ENCODE results near the gene YWHAQ. TPM values are rescaled to one million over a fixed set of nuclear protein-coding genes. Genes with fewer than 3 reads are reported as not detected.

Gene YWHAQ
- total RNA-seq, 2 experiments from 2014 or later: 191 to 216 TPM

GRCh38 chr2:9663008-9663879 lies 32.4 kb upstream of the YWHAQ start:
- POLR2A ChIA-PET: no interaction called here
- H3K27me3 Mint-ChIP-seq: peaks cover 29% of the 10 kb centered on the region
- no peak overlapping the region for H3K27ac Mint-ChIP-seq
- peaks cover 3% of the 10 kb centered on the region for H3K4me1 Mint-ChIP-seq
- H3K4me3 Mint-ChIP-seq: no peak overlapping the region
- no peak for DNase-seq
- no peaks in the 10 kb centered on the region for H3K36me3 Mint-ChIP-seq
- no peaks in the 10 kb centered on the region for H3K9me3 Mint-ChIP-seq
- ATAC-seq (ENCODE audit: low read depth): no peak

DNA sequence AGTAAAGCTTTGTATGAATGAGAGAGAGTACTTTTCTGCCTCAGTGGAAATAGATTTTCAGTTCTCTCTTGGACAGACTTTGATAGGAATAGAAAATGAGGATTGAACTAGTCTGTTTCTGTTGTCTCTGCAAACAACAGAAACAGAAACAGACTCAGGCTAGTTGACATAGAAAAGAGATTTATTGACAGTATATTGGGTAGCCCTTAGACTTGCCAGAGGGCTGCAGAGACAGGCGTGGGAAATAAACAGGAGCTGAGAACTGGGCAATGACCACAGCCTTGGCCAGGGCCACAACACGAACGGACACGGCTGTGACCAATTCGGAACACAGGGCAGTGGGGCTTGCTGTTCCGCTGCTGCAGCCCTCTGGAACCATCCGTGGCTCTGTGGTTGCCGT lies 30.5 kb upstream of the YWHAQ start:
- DNase-seq: no peak
- POLR2A ChIA-PET: interaction anchor here (0.5 kb wide), 1 partner anchor 20 kb away, joined by 3 read pairs; no protein-coding TSS in a partner anchor
- no peak for ATAC-seq (ENCODE audit: low read depth)
- Mint-ChIP-seq H3K4me3 (no peak overlapping the region), H3K27me3 (peaks cover 20% of the 10 kb centered on the region), H3K27ac (no peak overlapping the region), H3K4me1 (peaks cover 5% of the 10 kb centered on the region), H3K9me3 (no peaks in the 10 kb centered on the region), H3K36me3 (no peaks in the 10 kb centered on the region)

- Mint-ChIP-seq H3K4me1 (peaks cover 8% of the 10 kb centered on the region), H3K27ac (no peak overlapping the region), H3K27me3 (peaks cover 18% of the 10 kb centered on the region), H3K4me3 (no peak overlapping the region), H3K9me3 (no peaks in the 10 kb centered on the region), H3K36me3 (no peaks in the 10 kb centered on the region)
- DNase-seq (no peak), ATAC-seq (ENCODE audit: low read depth) (no peak)
- POLR2A ChIA-PET: interaction anchor here (0.5 kb wide), 1 partner anchor 21 kb away, joined by 3 read pairs; no protein-coding TSS in a partner anchor
Measured at GRCh38 chr2:9660781-9661180, 30.0 kb upstream of the YWHAQ start.

- Mint-ChIP-seq H3K9me3 (no peaks in the 10 kb centered on the region), H3K36me3 (no peaks in the 10 kb centered on the region), H3K4me1 (peaks cover 12% of the 10 kb centered on the region), H3K27me3 (peaks cover 18% of the 10 kb centered on the region), H3K27ac (no peak overlapping the region), H3K4me3 (no peak overlapping the region)
- no peak for DNase-seq
- POLR2A ChIA-PET: no interaction called here
- ATAC-seq (ENCODE audit: low read depth): no peak
Measured at GRCh38 chr2:9660154-9660553, 29.4 kb upstream of the YWHAQ start.

- Mint-ChIP-seq H3K4me1 (peaks cover 12% of the 10 kb centered on the region), H3K27me3 (peaks cover 9% of the 10 kb centered on the region), H3K9me3 (no peaks in the 10 kb centered on the region), H3K27ac (no peak overlapping the region), H3K4me3 (no peak overlapping the region), H3K36me3 (no peaks in the 10 kb centered on the region)
- ATAC-seq (ENCODE audit: low read depth) (no peak), DNase-seq (no peak)
- POLR2A ChIA-PET: interaction anchor here (0.8 kb wide), 1 partner anchor 18 kb away, joined by 4 read pairs; no protein-coding TSS in a partner anchor
Measured at GRCh38 chr2:9658972-9659371, 28.2 kb upstream of the YWHAQ start.

DNA sequence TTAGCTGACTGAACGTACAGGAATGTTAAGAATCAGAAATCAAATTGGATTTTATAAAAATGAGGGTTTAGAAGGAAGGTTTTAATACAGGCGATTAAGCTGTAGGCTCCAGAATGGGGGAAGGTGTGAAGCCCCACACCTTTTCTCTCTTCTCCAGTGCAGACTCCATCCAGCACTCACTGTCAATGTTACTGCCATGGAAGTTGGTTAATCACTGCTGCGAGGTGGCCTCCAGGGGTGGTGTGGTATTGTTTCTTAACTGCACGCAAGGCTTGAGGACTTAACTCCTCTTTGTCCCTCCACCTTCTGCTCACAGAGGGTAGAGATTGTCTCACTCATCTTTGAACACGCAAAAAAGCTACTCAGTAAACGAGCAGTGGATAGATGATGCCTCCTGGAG lies 26.9 kb upstream of the YWHAQ start:
- peaks cover 9% of the 10 kb centered on the region for H3K4me1 Mint-ChIP-seq
- H3K27ac Mint-ChIP-seq: no peak overlapping the region
- H3K36me3 Mint-ChIP-seq: no peaks in the 10 kb centered on the region
- ATAC-seq (ENCODE audit: low read depth) (no peak), DNase-seq (no peak)
- no peak overlapping the region for H3K4me3 Mint-ChIP-seq
- peaks cover 12% of the 10 kb centered on the region for H3K27me3 Mint-ChIP-seq
- no peaks in the 10 kb centered on the region for H3K9me3 Mint-ChIP-seq
- POLR2A ChIA-PET: no interaction called here

GRCh38 chr2:9657083-9657482 lies 26.3 kb upstream of the YWHAQ start:
- Mint-ChIP-seq H3K36me3 (no peaks in the 10 kb centered on the region), H3K9me3 (no peaks in the 10 kb centered on the region), H3K4me1 (peaks cover 9% of the 10 kb centered on the region), H3K4me3 (no peak overlapping the region), H3K27me3 (peaks cover 17% of the 10 kb centered on the region), H3K27ac (no peak overlapping the region)
- POLR2A ChIA-PET: interaction anchor here (0.9 kb wide), 1 partner anchor 11 kb away, joined by 4 read pairs; no protein-coding TSS in a partner anchor
- no peak for DNase-seq
- no peak for ATAC-seq (ENCODE audit: low read depth)

- Mint-ChIP-seq H3K4me3 (no peak overlapping the region), H3K4me1 (peaks cover 9% of the 10 kb centered on the region), H3K27me3 (peaks cover 20% of the 10 kb centered on the region), H3K36me3 (no peaks in the 10 kb centered on the region), H3K9me3 (peaks cover 2% of the 10 kb centered on the region), H3K27ac (no peak overlapping the region)
- ATAC-seq (ENCODE audit: low read depth): peak; percentile 81
- POLR2A ChIA-PET: no interaction called here
- no peak for DNase-seq
Measured at GRCh38 chr2:9656270-9656766, 25.5 kb upstream of the YWHAQ start.

DNA sequence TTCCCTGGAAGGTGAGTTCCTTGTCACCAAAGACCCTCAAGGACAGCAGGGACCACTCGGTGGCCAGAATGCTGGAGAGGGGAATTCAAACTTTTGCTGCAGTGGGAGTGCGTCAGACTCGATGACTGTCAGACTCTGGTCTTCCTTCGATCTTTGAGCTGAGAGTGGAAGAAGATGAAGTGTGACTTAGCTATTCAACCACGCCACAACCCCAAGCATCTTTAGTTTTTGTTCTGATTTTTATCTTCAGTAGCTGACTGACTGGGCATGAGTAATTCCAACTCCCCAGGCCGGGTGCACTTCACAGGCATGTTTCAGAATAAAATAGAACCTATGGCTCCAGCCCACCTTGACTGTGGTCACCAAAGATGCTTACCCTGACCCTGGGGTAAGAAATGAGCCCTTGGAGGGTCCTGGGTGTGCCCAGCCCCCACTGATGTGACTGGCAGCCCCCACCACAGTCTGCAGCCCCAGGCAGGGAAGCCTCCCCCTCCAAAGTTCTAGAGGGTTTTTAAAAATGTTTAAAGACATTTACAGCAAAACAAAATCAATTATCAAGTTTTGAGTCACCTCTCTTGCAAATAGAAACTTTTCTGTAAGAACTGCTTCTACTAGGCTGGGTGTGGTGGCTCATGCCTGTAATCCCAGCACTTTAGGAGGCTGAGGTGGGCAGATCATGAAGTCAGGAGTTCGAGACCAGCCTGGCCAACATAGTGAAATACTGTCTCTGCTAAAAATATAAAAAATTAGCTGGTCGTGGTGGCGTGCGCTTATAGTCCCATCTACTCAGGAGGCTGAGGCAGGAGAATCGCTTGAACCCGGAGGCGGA lies 24.9 kb upstream of the YWHAQ start:
- POLR2A ChIA-PET: interaction anchor here (0.9 kb wide), 1 partner anchor 47 kb away, joined by 3 read pairs; no protein-coding TSS in a partner anchor
- H3K36me3 Mint-ChIP-seq: no peaks in the 10 kb centered on the region
- H3K4me1 Mint-ChIP-seq: peaks cover 9% of the 10 kb centered on the region
- peaks cover 2% of the 10 kb centered on the region for H3K9me3 Mint-ChIP-seq
- H3K4me3 Mint-ChIP-seq: no peak overlapping the region
- DNase-seq (no peak), ATAC-seq (ENCODE audit: low read depth) (no peak)
- no peak overlapping the region for H3K27ac Mint-ChIP-seq
- H3K27me3 Mint-ChIP-seq: peaks cover 20% of the 10 kb centered on the region

- POLR2A ChIA-PET: interaction anchor here (0.9 kb wide), 1 partner anchor 46 kb away, joined by 3 read pairs; no protein-coding TSS in a partner anchor
- Mint-ChIP-seq H3K4me1 (peaks cover 12% of the 10 kb centered on the region), H3K4me3 (no peak overlapping the region)
Measured at GRCh38 chr2:9654452-9655100, 23.8 kb upstream of the YWHAQ start.

DNA sequence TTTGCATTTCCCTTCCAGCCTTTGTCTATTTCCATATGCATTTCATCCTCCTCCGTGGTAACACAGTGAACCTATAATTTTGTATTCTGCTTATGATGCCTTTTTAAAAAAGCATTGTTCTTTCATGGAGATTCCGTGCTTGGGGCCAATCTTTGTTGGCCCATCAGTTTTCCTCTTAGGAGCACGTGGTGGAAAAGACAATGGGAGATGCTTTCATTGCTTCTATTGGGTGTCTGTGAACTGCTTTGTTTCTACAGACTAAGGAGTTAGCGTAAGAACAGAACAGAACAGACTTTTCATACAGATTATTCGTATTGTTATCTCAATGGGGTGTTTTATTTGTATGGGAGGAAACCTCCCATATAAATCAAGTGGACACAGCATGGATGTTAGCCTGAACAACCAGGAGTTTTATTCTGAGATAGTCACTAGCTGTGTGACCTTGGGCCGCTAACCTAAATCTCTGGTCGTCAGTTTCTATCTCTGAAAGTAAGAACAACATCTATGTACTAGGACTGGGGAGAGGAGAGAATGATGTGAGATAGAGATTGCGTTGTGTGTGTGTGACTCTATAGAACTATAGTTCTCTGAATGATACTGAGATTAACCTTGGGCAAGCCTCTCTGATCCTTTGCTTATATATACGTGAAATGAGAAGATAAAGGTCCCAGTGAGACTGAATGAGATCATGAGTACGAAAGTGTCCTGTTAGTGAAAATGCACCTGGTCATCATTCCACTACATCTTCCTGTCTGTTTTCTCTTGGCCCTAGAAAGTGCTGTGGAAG lies 22.9 kb upstream of the YWHAQ start:
- Mint-ChIP-seq H3K4me1 (peaks cover 12% of the 10 kb centered on the region), H3K36me3 (no peaks in the 10 kb centered on the region), H3K4me3 (no peak overlapping the region), H3K27me3 (peaks cover 20% of the 10 kb centered on the region), H3K27ac (no peak overlapping the region), H3K9me3 (peaks cover 2% of the 10 kb centered on the region)
- no peak for DNase-seq
- ATAC-seq (ENCODE audit: low read depth): no peak
- POLR2A ChIA-PET: no interaction called here

More at GRCh38 chr2:9654452-9655100, 23.8 kb upstream of the YWHAQ start:
- no peaks in the 10 kb centered on the region for H3K36me3 Mint-ChIP-seq
- no peak for DNase-seq
- H3K27me3 Mint-ChIP-seq: peaks cover 20% of the 10 kb centered on the region
- H3K27ac Mint-ChIP-seq: no peak overlapping the region
- ATAC-seq (ENCODE audit: low read depth): no peak
- H3K9me3 Mint-ChIP-seq: peaks cover 2% of the 10 kb centered on the region

GRCh38 chr2:9652898-9653479 lies 22.2 kb upstream of the YWHAQ start:
- Mint-ChIP-seq H3K4me1 (peaks cover 13% of the 10 kb centered on the region), H3K27me3 (peaks cover 20% of the 10 kb centered on the region), H3K4me3 (no peak overlapping the region), H3K36me3 (no peaks in the 10 kb centered on the region), H3K9me3 (peaks cover 2% of the 10 kb centered on the region), H3K27ac (no peak overlapping the region)
- POLR2A ChIA-PET: no interaction called here
- DNase-seq (no peak), ATAC-seq (ENCODE audit: low read depth) (no peak)

Measured in activated naive CD8-positive, alpha-beta T cell treated with anti-CD3 and anti-CD28 coated beads, Interleukin-2, amount 10 ng/mL, durations not matched to agents 7 days and 5 days (primary cell).